Hepatocyte (in vitro differentiated cells): ENCODE results near the gene RND2.

Experiments
- CTCF ChIP-seq: fragments of 200-600 bp; sonication (generic); IDR thresholded peaks from 2 replicates; pipeline ENCODE4 v1.5.1; 2016; ENCODE audit warnings: antibody characterized with exemption, mild to moderate bottlenecking; ENCODE audit not compliant: poor library complexity
- EZH2 ChIP-seq: fragments of 200-600 bp; sonication (generic); IDR thresholded peaks from 2 replicates; pipeline ENCODE4 v1.6.1; 2016; ENCODE audit warnings: antibody characterized with exemption, mild to moderate bottlenecking, borderline replicate concordance

- TF ChIP-seq CTCF = no peak
- TF ChIP-seq EZH2 = no peak
Observed at GRCh38 chr17:43014649-43015542, 10.1 kb upstream of the RND2 start.
